Uterus (tissue), 2 donors: ENCODE data around the gene PDPN.

Source experiments
- CTCF ChIP-seq, 4 experiments: fragments of 200-600 bp in 2 of 4; fragments of 450-650 bp in 2 of 4; sonication (generic) in 2 of 4; IDR thresholded peaks; one replicate each; pipeline ENCODE4 v1.5.1; 2016 to 2019; ENCODE audit warnings: antibody characterized with exemption in 4 of 4, mild to moderate bottlenecking in 2 of 4, moderate library complexity in 1 of 4
- POLR2A ChIP-seq, 2 donors: fragments of 450-650 bp; IDR thresholded peaks; one replicate each; pipeline ENCODE4 v1.6.1; 2016; ENCODE audit warnings: antibody characterized with exemption in 2 of 2, mild to moderate bottlenecking in 1 of 2, moderate library complexity in 1 of 2

GRCh38 chr1:13576926-13577325 is 6.7 kb upstream of the PDPN start:
- TF ChIP-seq CTCF (IDR thresholded peaks at IDR 0.05) (no peak), POLR2A (IDR thresholded peaks at IDR 0.05) (no peak)
